ENCODE data around the gene IGF2BP3.

- TF ChIP-seq CTCF (IDR thresholded peaks at IDR 0.05) (no peak), POLR2A (IDR thresholded peaks at IDR 0.05) (no peak)
These were observed 44.5 kb upstream of the IGF2BP3 start for GRCh38 chr7:23514755-23515154.

All from breast epithelium (tissue), 3 donors.